Neural cell (in vitro differentiated cells): ENCODE measurements around the gene AGK.

ENCODE experiments used
- EP300 ChIP-seq: fragments of 450-650 bp; conservative IDR thresholded peaks from 2 replicates; pipeline ENCODE4 v1.6.1; 2014; ENCODE audit warnings: antibody characterized with exemption, mild to moderate bottlenecking, moderate library complexity; ENCODE audit not compliant: poor library complexity, severe bottlenecking
- POLR2AphosphoS5 ChIP-seq: IDR thresholded peaks from 2 replicates; pipeline ENCODE4 v1.6.1; 2012

DNA sequence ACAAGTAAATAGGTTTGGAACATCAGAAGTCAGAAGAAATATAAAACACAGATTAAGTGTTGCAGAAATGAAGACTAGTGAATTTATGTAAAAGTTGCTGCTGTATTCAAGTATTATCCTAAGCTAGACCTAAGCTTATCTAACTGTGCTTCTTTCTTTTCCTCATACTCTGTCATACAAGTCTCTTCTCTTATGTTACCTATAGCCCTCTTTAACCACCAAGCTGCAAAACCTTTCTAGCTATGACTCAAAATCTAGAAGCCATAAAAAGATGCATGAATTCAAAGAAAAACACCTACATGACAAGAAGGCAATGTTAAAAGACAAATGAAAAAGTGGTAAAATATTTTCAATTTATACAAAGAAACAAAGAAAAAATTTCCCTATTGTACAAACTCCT is 127.8 kb downstream of the AGK start:
- no peak for TF ChIP-seq EP300
- no peak for TF ChIP-seq POLR2AphosphoS5
